Measurements from ENCODE around the gene RPL11. TPM values are rescaled to one million over a fixed set of nuclear protein-coding genes. Genes with fewer than 3 reads are reported as not detected.
"Not testable (repeated sequence)": the region's sequence is repeated elsewhere in the genome, so short reads cannot be mapped to it uniquely, and the experiment has no call there.

RPL11 gene
- total and polyA plus RNA-seq, 2 of the 8 experiments (the other 6 are each of a cell fraction or from before 2014, with no cell fraction given): 1,192 to 1,426 TPM

DNA sequence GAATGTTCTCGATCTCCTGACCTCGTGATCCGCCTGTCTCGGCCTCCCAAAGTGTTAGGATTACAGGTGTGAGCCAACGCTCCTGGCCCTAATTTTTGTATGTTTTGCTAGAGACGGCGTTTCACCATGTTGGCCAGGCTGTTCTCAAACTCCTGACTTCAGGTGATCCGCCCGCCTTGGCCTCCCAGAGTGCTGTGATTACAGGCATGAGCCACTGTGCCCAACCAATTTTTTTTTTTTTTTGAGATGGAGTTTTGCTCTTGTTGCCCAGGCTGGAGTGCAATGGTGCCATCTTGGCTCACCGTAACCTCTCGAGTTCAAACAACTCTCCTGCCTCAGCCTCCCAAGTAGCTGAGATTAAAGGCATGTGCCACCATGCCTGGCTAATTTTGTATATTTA is 42.4 kb upstream of the RPL11 start:
- H4K20me1 ChIP-seq (replicated peaks in 1 of 2; ENCODE audit: control insufficient read depth in 1 of 2, insufficient read depth in 2 of 2, low read length in 2 of 2); H3K18ac ChIP-seq (ENCODE audit: extremely low read depth, low read length); H3K56ac ChIP-seq (replicated peaks; ENCODE audit: insufficient read length, low read depth, low read length); H3K14ac ChIP-seq (ENCODE audit: insufficient read length); H3K23me2 ChIP-seq (ENCODE audit: low read depth, low read length); H3K79me2 ChIP-seq (ENCODE audit: control insufficient read depth in 1 of 2, insufficient read depth in 2 of 2, low read length in 2 of 2); H3K27me3 ChIP-seq (replicated peaks in 1 of 4; ENCODE audit: control insufficient read depth in 3 of 4, extremely low read depth in 1 of 4, insufficient read depth in 3 of 4, low read length in 3 of 4); H3K36me3 ChIP-seq (ENCODE audit: control insufficient read depth in 2 of 4, insufficient read depth in 4 of 4, low read length in 3 of 4); H2BK12ac ChIP-seq (ENCODE audit: low read depth, low read length); FAIRE-seq; H3K79me1 ChIP-seq (ENCODE audit: low read depth, low read length); H3K9me3 ChIP-seq (ENCODE audit: insufficient read depth in 2 of 2, low read depth in 1 of 2, low read length in 1 of 2); H2BK15ac ChIP-seq (ENCODE audit: low read length); H2AK5ac ChIP-seq (ENCODE audit: low read depth, low read length); H4K5ac ChIP-seq (ENCODE audit: insufficient read length, low read depth, low read length); H3K27ac ChIP-seq (ENCODE audit: low read depth, low read length); H3K4ac ChIP-seq (replicated peaks; ENCODE audit: insufficient read length, low read depth, low read length); H3K23ac ChIP-seq (ENCODE audit: insufficient read length); H2BK5ac ChIP-seq (ENCODE audit: low read depth, low read length); H3K4me3 ChIP-seq (ENCODE audit: extremely low read depth in 1 of 4, insufficient read depth in 2 of 4, low read depth in 3 of 4, low read length in 4 of 4); H3K4me2 ChIP-seq (ENCODE audit: insufficient read depth in 1 of 2, low read depth in 2 of 2, low read length in 2 of 2); POLR2A ChIA-PET (ENCODE audit: partially characterized antibody); H4K8ac ChIP-seq (ENCODE audit: extremely low read depth, insufficient read depth, low read length); H3K4me1 ChIP-seq (replicated peaks in 1 of 4; ENCODE audit: control insufficient read depth in 3 of 4, insufficient read depth in 4 of 4, low read length in 3 of 4); H4K91ac ChIP-seq (replicated peaks; ENCODE audit: insufficient read length, low read length); H2BK120ac ChIP-seq (replicated peaks; ENCODE audit: low read depth, low read length); DNase-seq (ENCODE audit: low read depth in 1 of 2, low spot score in 2 of 2); H3K9ac ChIP-seq (replicated peaks in 1 of 4; ENCODE audit: extremely low read depth in 1 of 4, low read depth in 3 of 4, low read length in 3 of 4); H2AFZ ChIP-seq (ENCODE audit: low read length); H2BK20ac ChIP-seq (ENCODE audit: low read length): not testable (repeated sequence)
- CTCF ChIA-PET (ENCODE audit: partially characterized antibody): interaction anchor here (0.7 to 26.6 kb wide), 6 partner anchors 8 to 118 kb away, joined by 3 to 706 read pairs (median 6); partner anchors contain the start of genes E2F2 and ID3
- 96% methylated on average over 11 of the region's 11 CpGs; no CpG with 5 or more reads in 1 of the 2 experiments for WGBS, 2 experiments (ENCODE audit: extremely low coverage in 1 of 2, insufficient coverage in 1 of 2, insufficient read length in 1 of 2, insufficient replicate concordance in 2 of 2, low coverage in 1 of 2, low lambda C conversion rate in 2 of 2, missing lambda C conversion rate in 1 of 2)

Measured in H1 (cell line).